Measurements from ENCODE around the gene MXD4.

The MXD4 gene

DNA sequence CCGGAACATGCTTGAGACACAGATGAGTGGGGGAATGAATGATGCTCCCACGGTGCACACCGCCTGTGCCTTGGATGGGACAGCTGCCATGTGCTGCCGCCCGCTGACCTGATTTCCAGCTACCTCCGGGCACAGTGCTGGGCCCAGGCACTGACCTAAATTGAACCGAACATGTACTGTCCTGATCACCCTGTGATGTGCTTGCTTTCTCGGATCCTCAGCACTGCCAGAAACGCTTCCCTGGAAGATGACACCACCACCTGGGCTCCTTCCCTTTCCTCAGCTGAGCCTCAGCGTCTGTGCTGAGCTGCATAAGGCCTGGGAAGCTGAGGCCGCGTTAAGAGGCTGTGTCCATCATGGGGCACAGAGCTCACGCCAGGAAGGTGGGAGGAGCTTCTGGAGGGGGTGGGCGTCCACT, 39.3 kb upstream of the MXD4 start:
- Histone ChIP-seq H3K9me3 (ENCODE audit: control insufficient read depth, low read length) (no peaks in the 10 kb centered on the region), H3K27me3 (ENCODE audit: control insufficient read depth, insufficient read depth, low read length, poor library complexity, severe bottlenecking) (no peaks in the 10 kb centered on the region), H3K27ac (ENCODE audit: insufficient read depth, low read depth, low read length, poor library complexity, severe bottlenecking) (no peak overlapping the region), H3K4me1 (ENCODE audit: control insufficient read depth, insufficient read depth, low read length) (no peaks in the 10 kb centered on the region), H3K4me3 (ENCODE audit: insufficient read depth, low read depth, low read length) (no peak overlapping the region), H3K36me3 (ENCODE audit: control insufficient read depth, insufficient read depth, low read length) (no peaks in the 10 kb centered on the region)
- WGBS, 2 experiments = 84% methylated on average over 14 of the region's 14 CpGs

DNA sequence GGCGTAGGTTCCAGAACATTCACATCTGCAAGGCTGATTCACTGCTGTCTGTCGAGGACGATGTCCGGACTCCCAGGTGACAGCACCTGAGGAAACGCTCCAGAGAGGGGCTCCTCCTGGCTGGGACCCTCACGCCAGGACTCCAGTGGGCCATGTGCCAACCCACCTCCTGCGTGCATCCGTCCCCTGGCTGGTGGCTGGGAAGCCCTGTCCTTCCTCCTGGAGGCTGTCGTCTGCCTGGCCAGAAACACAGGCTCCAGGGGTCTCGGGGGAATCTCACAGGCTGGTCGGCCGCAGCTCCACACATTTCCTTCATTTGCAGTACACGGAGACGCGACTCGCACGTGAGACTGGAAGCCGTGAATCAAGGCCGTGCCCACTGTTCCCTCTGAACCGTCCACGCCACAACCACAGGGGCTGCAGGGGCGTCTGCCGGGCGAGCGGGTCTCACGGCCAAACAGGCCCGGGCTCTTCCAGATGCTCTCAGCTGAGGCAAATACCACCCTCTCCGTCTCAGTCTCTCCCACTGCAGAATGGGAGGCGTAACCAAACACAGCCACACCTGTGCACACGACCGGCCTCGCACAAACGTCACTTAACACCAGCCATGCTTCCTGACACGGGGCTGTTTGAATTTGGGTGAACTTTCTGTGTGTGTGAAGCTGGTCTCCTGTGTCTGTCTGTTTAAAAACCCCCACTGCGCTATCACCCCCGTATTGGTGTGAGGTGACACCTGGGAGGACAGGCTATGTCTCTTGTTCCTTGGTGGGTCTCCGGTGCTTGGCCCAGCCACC, 38.7 kb upstream of the MXD4 start:
- Histone ChIP-seq H3K4me1 (ENCODE audit: control insufficient read depth, insufficient read depth, low read length) (no peaks in the 10 kb centered on the region), H3K36me3 (ENCODE audit: control insufficient read depth, insufficient read depth, low read length) (no peaks in the 10 kb centered on the region), H3K27ac (ENCODE audit: insufficient read depth, low read depth, low read length, poor library complexity, severe bottlenecking) (no peak overlapping the region), H3K27me3 (ENCODE audit: control insufficient read depth, insufficient read depth, low read length, poor library complexity, severe bottlenecking) (no peaks in the 10 kb centered on the region), H3K4me3 (ENCODE audit: insufficient read depth, low read depth, low read length) (no peak overlapping the region), H3K9me3 (ENCODE audit: control insufficient read depth, low read length) (no peaks in the 10 kb centered on the region)
- 94% methylated on average over 37 of the region's 37 CpGs for WGBS, 2 experiments

DNA sequence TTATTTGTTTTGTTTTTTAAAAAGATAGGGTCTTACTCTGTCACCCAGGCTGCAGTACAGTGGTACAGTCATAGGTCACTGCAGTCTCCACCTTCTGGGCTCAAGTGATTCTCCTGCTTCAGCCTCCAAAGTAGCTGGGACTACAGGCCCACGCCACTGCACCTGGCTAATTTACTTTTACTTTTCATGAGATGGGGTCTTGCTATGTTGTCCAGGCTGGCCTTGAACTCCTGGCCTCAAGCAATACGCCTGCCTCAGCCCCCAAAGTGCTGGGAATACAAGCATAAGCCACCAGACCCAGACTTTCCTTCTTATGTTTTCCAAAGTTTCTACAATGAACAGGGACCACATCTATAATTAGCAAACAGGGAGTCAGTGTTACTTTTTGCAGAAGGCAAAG, 37.9 kb upstream of the MXD4 start:
- no peaks in the 10 kb centered on the region for H3K4me1 ChIP-seq (ENCODE audit: control insufficient read depth, insufficient read depth, low read length)
- no peaks in the 10 kb centered on the region for H3K9me3 ChIP-seq (ENCODE audit: control insufficient read depth, low read length)
- no peaks in the 10 kb centered on the region for H3K27me3 ChIP-seq (ENCODE audit: control insufficient read depth, insufficient read depth, low read length, poor library complexity, severe bottlenecking)
- WGBS, 2 experiments = 85 to 92% methylated on average over 2 of the region's 2 CpGs
- H3K4me3 ChIP-seq (ENCODE audit: insufficient read depth, low read depth, low read length) = no peak overlapping the region
- no peak overlapping the region for H3K27ac ChIP-seq (ENCODE audit: insufficient read depth, low read depth, low read length, poor library complexity, severe bottlenecking)
- no peaks in the 10 kb centered on the region for H3K36me3 ChIP-seq (ENCODE audit: control insufficient read depth, insufficient read depth, low read length)

DNA sequence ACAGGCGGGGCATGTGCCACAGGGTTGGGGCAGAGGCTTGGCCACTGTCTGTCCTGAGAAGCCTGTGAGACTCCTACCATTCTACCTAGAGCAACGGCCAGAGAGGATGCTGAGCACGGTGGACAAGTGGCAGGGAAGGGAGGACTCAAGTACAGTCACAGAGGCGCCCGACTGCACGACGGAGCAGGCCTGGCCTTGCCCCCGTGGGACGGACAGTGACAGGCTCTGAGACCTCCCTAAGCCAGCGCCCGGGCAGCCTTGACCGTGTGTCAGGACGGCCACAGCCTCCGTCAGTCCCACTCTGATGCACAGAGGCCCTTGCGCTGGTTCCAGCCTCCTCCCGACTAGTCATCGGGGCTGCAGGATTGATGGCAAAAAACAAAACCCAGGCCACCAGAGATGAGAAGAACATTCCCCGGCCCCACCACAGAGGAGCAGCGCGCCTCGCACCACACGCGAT, 36.7 kb upstream of the MXD4 start:
- Histone ChIP-seq H3K27me3 (ENCODE audit: control insufficient read depth, insufficient read depth, low read length, poor library complexity, severe bottlenecking) (no peaks in the 10 kb centered on the region), H3K36me3 (ENCODE audit: control insufficient read depth, insufficient read depth, low read length) (no peaks in the 10 kb centered on the region), H3K9me3 (ENCODE audit: control insufficient read depth, low read length) (no peaks in the 10 kb centered on the region), H3K4me1 (ENCODE audit: control insufficient read depth, insufficient read depth, low read length) (no peaks in the 10 kb centered on the region), H3K4me3 (ENCODE audit: insufficient read depth, low read depth, low read length) (no peak overlapping the region), H3K27ac (ENCODE audit: insufficient read depth, low read depth, low read length, poor library complexity, severe bottlenecking) (no peak overlapping the region)
- 88 to 89% methylated on average over 23 of the region's 23 CpGs for WGBS, 2 experiments

DNA sequence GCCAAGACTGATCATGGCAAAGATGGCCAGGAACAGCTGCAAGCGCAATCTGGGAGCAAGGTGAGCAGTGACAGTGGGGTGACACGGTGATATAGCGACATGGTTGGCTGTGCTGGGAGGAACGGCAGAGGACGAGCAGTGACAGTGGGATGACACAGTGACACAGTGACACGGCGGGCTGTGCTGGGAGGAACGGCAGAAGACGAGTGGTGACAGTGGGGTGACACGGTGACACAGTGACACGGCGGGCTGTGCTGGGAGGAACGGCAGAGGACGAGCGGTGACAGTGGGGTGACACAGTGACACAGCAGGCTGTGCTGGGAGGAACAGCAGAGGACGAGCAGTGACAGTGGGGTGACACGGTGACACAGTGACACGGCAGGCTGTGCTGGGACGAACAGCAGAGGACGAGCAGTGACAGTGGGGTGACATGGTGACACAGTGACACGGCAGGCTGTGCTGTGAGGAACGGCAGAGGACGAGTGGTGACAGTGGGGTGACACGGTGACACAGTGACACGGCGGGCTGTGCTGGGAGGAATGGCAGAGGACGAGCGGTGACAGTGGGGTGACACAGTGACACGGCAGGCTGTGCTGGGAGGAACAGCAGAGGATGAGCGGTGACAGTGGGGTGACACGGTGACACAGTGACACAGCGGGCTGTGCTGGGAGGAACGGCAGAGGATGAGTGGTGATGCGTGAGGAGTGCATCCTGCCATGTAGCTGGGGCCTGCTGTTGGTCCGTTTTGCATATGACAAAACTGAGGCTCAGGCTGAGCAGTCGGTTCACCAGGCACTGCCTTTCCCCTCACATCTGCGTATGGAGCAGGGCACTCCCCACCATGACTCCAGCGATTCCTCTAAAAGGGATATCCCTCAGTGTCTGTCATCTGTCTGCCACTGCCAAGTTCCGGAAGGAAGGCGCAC, 36.0 kb upstream of the MXD4 start:
- Histone ChIP-seq H3K4me1 (ENCODE audit: control insufficient read depth, insufficient read depth, low read length) (no peaks in the 10 kb centered on the region), H3K4me3 (ENCODE audit: insufficient read depth, low read depth, low read length) (no peak overlapping the region), H3K36me3 (ENCODE audit: control insufficient read depth, insufficient read depth, low read length) (no peaks in the 10 kb centered on the region), H3K27ac (ENCODE audit: insufficient read depth, low read depth, low read length, poor library complexity, severe bottlenecking) (no peak overlapping the region), H3K9me3 (ENCODE audit: control insufficient read depth, low read length) (no peaks in the 10 kb centered on the region), H3K27me3 (ENCODE audit: control insufficient read depth, insufficient read depth, low read length, poor library complexity, severe bottlenecking) (no peaks in the 10 kb centered on the region)
- 91 to 93% methylated on average over 40 of the region's 40 CpGs for WGBS, 2 experiments

DNA sequence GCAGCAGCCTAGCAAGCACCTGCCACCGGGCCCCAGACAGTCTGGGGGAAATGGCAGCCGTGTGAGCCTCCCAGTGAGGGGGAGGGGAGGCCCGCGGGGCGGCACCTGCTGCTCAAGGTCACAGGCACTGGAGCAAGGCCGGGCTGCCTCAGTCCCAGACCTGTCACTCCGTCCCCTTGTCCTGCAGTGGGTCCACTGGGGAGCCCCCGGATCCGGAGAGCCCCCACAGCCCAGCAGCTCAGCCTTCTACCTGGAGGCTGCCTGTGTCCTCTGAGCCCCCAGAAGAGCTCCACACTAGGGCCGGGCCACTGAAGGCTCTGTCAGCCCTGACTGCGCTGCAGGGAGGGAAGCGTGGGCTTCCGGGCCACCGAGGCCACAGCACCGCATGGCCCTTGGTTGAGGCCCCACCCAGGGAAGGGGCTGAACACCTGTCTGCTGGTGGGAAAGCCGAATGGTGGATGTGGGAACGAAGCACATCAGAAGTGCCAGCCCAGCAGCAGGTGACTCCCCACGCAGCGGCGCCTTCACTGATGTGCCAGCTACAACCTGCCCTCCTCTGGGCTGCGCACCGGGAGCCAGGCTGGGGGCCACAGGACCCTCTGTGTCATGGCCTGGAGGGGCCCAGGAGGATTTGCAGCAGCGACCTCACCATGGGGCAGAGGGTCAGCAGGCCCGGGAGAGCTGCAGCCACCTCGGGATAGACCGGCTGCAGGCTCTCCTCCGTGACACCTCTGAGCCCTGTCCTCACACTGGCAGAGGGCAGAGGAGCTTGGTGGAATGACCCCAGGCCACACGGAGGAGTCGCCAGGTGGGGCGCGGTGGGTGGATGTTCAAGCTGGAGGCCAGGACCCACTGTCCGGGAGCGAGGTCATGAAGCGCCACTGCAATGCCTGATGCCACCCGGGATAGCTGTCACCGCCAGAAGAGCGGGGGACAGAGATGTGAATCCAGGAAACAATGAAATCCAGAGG, 35.0 kb upstream of the MXD4 start:
- WGBS, 2 experiments = 85 to 88% methylated on average over 37 of the region's 37 CpGs
- no peak overlapping the region for H3K27ac ChIP-seq (ENCODE audit: insufficient read depth, low read depth, low read length, poor library complexity, severe bottlenecking)
- H3K4me3 ChIP-seq (ENCODE audit: insufficient read depth, low read depth, low read length) = no peak overlapping the region
- no peaks in the 10 kb centered on the region for H3K36me3 ChIP-seq (ENCODE audit: control insufficient read depth, insufficient read depth, low read length)
- H3K27me3 ChIP-seq (ENCODE audit: control insufficient read depth, insufficient read depth, low read length, poor library complexity, severe bottlenecking) = no peaks in the 10 kb centered on the region
- no peaks in the 10 kb centered on the region for H3K4me1 ChIP-seq (ENCODE audit: control insufficient read depth, insufficient read depth, low read length)
- no peaks in the 10 kb centered on the region for H3K9me3 ChIP-seq (ENCODE audit: control insufficient read depth, low read length)

DNA sequence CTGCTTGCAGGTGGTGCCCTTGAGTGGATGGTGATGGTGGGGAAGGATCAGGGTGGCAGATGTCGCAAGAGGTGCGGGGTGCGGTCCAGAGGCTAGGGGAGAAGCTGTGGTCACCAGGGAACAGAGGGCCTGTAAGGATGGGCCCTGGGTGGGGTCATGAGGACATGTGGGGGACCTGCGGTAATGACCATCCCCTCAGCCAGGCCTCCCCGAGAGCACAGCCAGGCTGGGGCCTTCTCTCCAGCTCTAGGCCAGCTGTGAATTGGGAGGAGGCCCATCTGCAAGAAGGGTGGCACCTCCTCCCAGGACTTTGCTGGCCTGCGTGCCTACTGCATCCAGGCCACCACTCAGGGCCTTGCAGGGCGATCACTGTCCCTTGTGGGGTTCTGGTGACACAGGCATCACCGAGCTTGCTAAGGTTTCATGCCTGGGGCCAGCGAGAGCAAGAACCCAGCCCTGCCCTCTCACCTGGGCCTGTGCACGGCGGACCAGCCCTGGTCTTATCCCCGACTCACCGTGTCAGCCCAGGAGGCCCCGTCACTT, 34.1 kb upstream of the MXD4 start:
- no peaks in the 10 kb centered on the region for H3K9me3 ChIP-seq (ENCODE audit: control insufficient read depth, low read length)
- H3K4me3 ChIP-seq (ENCODE audit: insufficient read depth, low read depth, low read length) = no peak overlapping the region
- no peak overlapping the region for H3K27ac ChIP-seq (ENCODE audit: insufficient read depth, low read depth, low read length, poor library complexity, severe bottlenecking)
- no peaks in the 10 kb centered on the region for H3K27me3 ChIP-seq (ENCODE audit: control insufficient read depth, insufficient read depth, low read length, poor library complexity, severe bottlenecking)
- 91% methylated on average over 14 of the region's 14 CpGs for WGBS, 2 experiments
- H3K4me1 ChIP-seq (ENCODE audit: control insufficient read depth, insufficient read depth, low read length) = no peaks in the 10 kb centered on the region
- H3K36me3 ChIP-seq (ENCODE audit: control insufficient read depth, insufficient read depth, low read length) = no peaks in the 10 kb centered on the region

DNA sequence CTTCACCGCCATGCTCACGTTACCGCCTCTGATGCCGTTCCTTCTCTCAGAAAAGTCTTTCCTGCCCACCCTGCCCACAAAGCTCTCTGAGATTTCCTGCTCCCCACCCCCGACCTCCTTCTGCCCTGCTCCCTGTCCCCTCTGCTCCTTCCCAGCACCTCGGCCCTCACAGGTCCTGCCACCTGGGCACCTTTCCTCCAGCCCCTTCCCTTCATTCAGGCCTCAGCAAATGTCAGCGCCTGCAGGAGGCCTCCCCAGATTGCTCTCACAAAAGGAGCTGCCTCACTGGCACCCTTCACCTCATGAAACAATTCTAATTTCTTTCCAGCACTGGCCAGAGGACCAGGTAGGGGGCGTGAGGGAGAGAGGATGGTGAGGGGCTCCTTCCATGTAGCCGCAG, 33.6 kb upstream of the MXD4 start:
- H3K27me3 ChIP-seq (ENCODE audit: control insufficient read depth, insufficient read depth, low read length, poor library complexity, severe bottlenecking) = no peaks in the 10 kb centered on the region
- no peaks in the 10 kb centered on the region for H3K36me3 ChIP-seq (ENCODE audit: control insufficient read depth, insufficient read depth, low read length)
- no peaks in the 10 kb centered on the region for H3K9me3 ChIP-seq (ENCODE audit: control insufficient read depth, low read length)
- no peak overlapping the region for H3K27ac ChIP-seq (ENCODE audit: insufficient read depth, low read depth, low read length, poor library complexity, severe bottlenecking)
- no peak overlapping the region for H3K4me3 ChIP-seq (ENCODE audit: insufficient read depth, low read depth, low read length)
- WGBS, 2 experiments = 87% methylated on average over 9 of the region's 9 CpGs
- no peaks in the 10 kb centered on the region for H3K4me1 ChIP-seq (ENCODE audit: control insufficient read depth, insufficient read depth, low read length)

DNA sequence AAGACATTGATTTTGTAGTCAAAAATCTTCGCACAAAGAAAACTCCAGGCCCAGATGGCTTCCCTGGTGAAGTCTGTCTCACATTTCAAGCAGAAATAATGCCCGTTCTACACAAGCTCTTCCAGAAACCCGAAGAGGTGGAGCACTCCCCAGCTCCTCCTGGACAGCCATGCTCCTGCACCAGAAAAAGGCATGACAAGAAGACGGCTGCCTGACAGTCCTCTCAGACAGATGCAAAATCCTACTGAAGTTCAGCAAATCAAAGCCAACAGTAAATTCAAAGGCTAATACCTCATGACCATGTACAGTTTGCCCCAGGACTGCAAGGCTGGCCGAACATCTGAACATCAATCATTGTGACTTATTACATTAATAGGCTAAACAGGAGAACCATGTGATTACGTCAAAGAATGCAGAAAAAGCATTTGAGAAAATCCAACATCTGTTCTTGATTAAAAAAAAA, 30.8 kb upstream of the MXD4 start:
- 81 to 86% methylated on average over 6 of the region's 6 CpGs for WGBS, 2 experiments
- Histone ChIP-seq H3K36me3 (ENCODE audit: control insufficient read depth, insufficient read depth, low read length) (no peaks in the 10 kb centered on the region), H3K27ac (ENCODE audit: insufficient read depth, low read depth, low read length, poor library complexity, severe bottlenecking) (no peak overlapping the region), H3K4me3 (ENCODE audit: insufficient read depth, low read depth, low read length) (no peak overlapping the region), H3K27me3 (ENCODE audit: control insufficient read depth, insufficient read depth, low read length, poor library complexity, severe bottlenecking) (no peaks in the 10 kb centered on the region), H3K9me3 (ENCODE audit: control insufficient read depth, low read length) (no peaks in the 10 kb centered on the region), H3K4me1 (ENCODE audit: control insufficient read depth, insufficient read depth, low read length) (peaks cover 1% of the 10 kb centered on the region)
